HCT116 (cell line): Measurements from ENCODE around the gene TIGD2. TPM values are rescaled to one million over a fixed set of nuclear protein-coding genes. Genes with fewer than 3 reads are reported as not detected.

Experiments
- ATAC-seq: fragments of 200-7000 bp; cut with Tn5 transposase; 2 replicates; pipeline ENCODE4 v1.9.1; 2020; ENCODE audit warnings: mild to moderate bottlenecking, moderate library complexity
- BruUV-seq: library from RNA; stranded (reverse); fragments of 400-500 nt; replicated peaks from 2 replicates; lab custom pipeline; 2021; lab: Mats Ljungman, UMichigan
- CTCF ChIA-PET: fragments of 300-600 bp; sonication (Branson Sonifier 250); formaldehyde crosslinking; loops from one replicate; lab custom pipeline; 2021; ENCODE audit warnings: antibody characterized with exemption; lab: Charles Lee
- POLR2A ChIA-PET: fragments of 300-600, 350-600 bp; sonication (Branson Sonifier 250); formaldehyde crosslinking; loops from one replicate; lab custom pipeline; 2021; ENCODE audit warnings: antibody characterized with exemption; lab: Charles Lee
- RAD21 ChIA-PET, 2 experiments: fragments of 300-600 bp; sonication (Branson Sonifier 250); formaldehyde crosslinking; loops; one replicate each; lab custom pipeline; 2023; ENCODE audit warnings: low total read pairs in 2 of 2; ENCODE audit not compliant: uncharacterized antibody in 2 of 2, unreplicated experiment in 2 of 2, low non-redundant PET in 1 of 2; lab: Charles Lee
- DNase-seq: peaks from one replicate; pipeline ENCODE4 v3.0.0-alpha.2; 2010; ENCODE audit warnings: low read depth, low spot score
- H2AFZ ChIP-seq: fragments of 200-600 bp; shearing (Covaris generic), sonication (generic); 2 replicates; pipeline ENCODE4 v1.6.1; 2017; ENCODE audit warnings: low read depth, mixed run types, mixed read lengths, antibody characterized with exemption, low read length; ENCODE audit not compliant: poor library complexity, severe bottlenecking
- H3K27ac ChIP-seq: 2 replicates; pipeline ENCODE4 v1.5.1; 2012; ENCODE audit warnings: low read depth, low read length
- H3K27me3 ChIP-seq: fragments of 200-600 bp; sonication (generic); 2 replicates; pipeline ENCODE4 v1.6.1; 2016; ENCODE audit warnings: mixed run types, low read length, mixed read lengths; ENCODE audit not compliant: insufficient read depth
- H3K36me3 ChIP-seq, 2 experiments: fragments of 200-500 bp in 1 of 2; fragments of 200-600 bp in 1 of 2; sonication (Bioruptor generic) in 1 of 2; sonication (generic) in 1 of 2; 2 replicates each; pipeline versions ENCODE4 v1.5.1 to v1.6.1; 2014 to 2016; ENCODE audit warnings: low read length in 2 of 2, inconsistent platforms in 1 of 2, mixed read lengths in 1 of 2, mixed run types in 1 of 2; ENCODE audit not compliant: insufficient read depth in 2 of 2, control insufficient read depth in 1 of 2
- H3K4me1 ChIP-seq, 2 experiments: fragments of 200-600 bp in 1 of 2; sonication (generic) in 1 of 2; 2 replicates each; pipeline versions ENCODE4 v1.5.1 to v1.6.1; 2012 to 2017; ENCODE audit warnings: low read length in 2 of 2, inconsistent platforms in 1 of 2, mild to moderate bottlenecking in 1 of 2, mixed read lengths in 1 of 2, mixed run types in 1 of 2, moderate library complexity in 1 of 2; ENCODE audit not compliant: insufficient read depth in 2 of 2, control insufficient read depth in 1 of 2
- H3K4me2 ChIP-seq: fragments of 200-600 bp; sonication (generic); 2 replicates; pipeline ENCODE4 v1.6.1; 2017; ENCODE audit warnings: mixed run types, low read length, mixed read lengths
- H3K4me3 ChIP-seq, 2 experiments: fragments of 200-600 bp in 1 of 2; sonication (generic) in 1 of 2; replicated peaks in 1 of 2; 2 replicates each; pipeline ENCODE4 v1.5.1; 2011 to 2016; ENCODE audit warnings: low read length in 2 of 2, control low read depth in 1 of 2, low read depth in 1 of 2, mild to moderate bottlenecking in 1 of 2, mixed read lengths in 1 of 2, mixed run types in 1 of 2
- H3K79me2 ChIP-seq: fragments of 200-600 bp; sonication (generic); 2 replicates; pipeline ENCODE4 v1.6.1; 2017; ENCODE audit warnings: mild to moderate bottlenecking, mixed run types, low read length, moderate library complexity, mixed read lengths; ENCODE audit not compliant: insufficient read depth
- H3K9ac ChIP-seq: fragments of 200-600 bp; sonication (generic); 2 replicates; pipeline ENCODE4 v1.6.1; 2016; ENCODE audit warnings: low read length, mixed read lengths
- H3K9me2 ChIP-seq: fragments of 200-600 bp; sonication (generic), shearing (Covaris generic); 2 replicates; pipeline ENCODE4 v1.6.1; 2017; ENCODE audit warnings: mixed run types, mild to moderate bottlenecking, moderate library complexity; ENCODE audit not compliant: insufficient read depth
- H3K9me3 ChIP-seq, 2 experiments: fragments of 200-500 bp in 1 of 2; fragments of 200-600 bp in 1 of 2; sonication (Bioruptor generic) in 1 of 2; sonication (generic) in 1 of 2; 2 replicates each; pipeline ENCODE4 v1.6.1; 2014 to 2017; ENCODE audit warnings: low read length in 2 of 2, mixed read lengths in 2 of 2, inconsistent platforms in 1 of 2, low read depth in 1 of 2, mild to moderate bottlenecking in 1 of 2, mixed run types in 1 of 2, moderate library complexity in 1 of 2; ENCODE audit not compliant: control insufficient read depth in 1 of 2, insufficient read depth in 1 of 2
- H4K20me1 ChIP-seq: fragments of 200-600 bp; sonication (generic), shearing (Covaris generic); 2 replicates; pipeline ENCODE4 v1.6.1; 2017; ENCODE audit warnings: mixed run types, mild to moderate bottlenecking, moderate library complexity; ENCODE audit not compliant: insufficient read depth
- ATF3 ChIP-seq: IDR thresholded peaks from 2 replicates; pipeline ENCODE4 v1.6.1; 2012
- CBX3 ChIP-seq: IDR thresholded peaks from 2 replicates; pipeline ENCODE4 v1.6.1; 2012; ENCODE audit warnings: low read depth
- CEBPB ChIP-seq: IDR thresholded peaks from 2 replicates; pipeline ENCODE4 v1.6.1; 2012; ENCODE audit warnings: low read depth
- CTCF ChIP-seq, 3 experiments: fragments of 200-600 bp in 1 of 3; sonication (generic) in 1 of 3; IDR thresholded peaks in 2 of 3; conservative IDR thresholded peaks in 1 of 3; 2 replicates each; pipeline ENCODE4 v1.5.1; 2012 to 2017; ENCODE audit warnings: low read depth in 2 of 3, low read length in 2 of 3, antibody characterized with exemption in 1 of 3, borderline replicate concordance in 1 of 3, control low read depth in 1 of 3, mild to moderate bottlenecking in 1 of 3, mixed read lengths in 1 of 3, mixed run types in 1 of 3, moderate library complexity in 1 of 3; ENCODE audit not compliant: insufficient read depth in 1 of 3
- FOSL1 ChIP-seq: IDR thresholded peaks from 2 replicates; pipeline ENCODE4 v1.6.1; 2012; ENCODE audit warnings: low read depth
- POLR2A ChIP-seq: IDR thresholded peaks from 2 replicates; pipeline ENCODE4 v1.7.0; 2011; ENCODE audit warnings: borderline replicate concordance; ENCODE audit not compliant: insufficient read depth, insufficient read length; ENCODE audit errors: extremely low read depth
- RAD21 ChIP-seq: IDR thresholded peaks from 2 replicates; pipeline ENCODE4 v1.6.1; 2012; ENCODE audit warnings: low read depth, mild to moderate bottlenecking
- YY1 ChIP-seq: IDR thresholded peaks from 2 replicates; pipeline ENCODE4 v1.6.1; 2011; ENCODE audit warnings: low read length, low read depth, moderate library complexity, mild to moderate bottlenecking; ENCODE audit not compliant: insufficient replicate concordance; ENCODE audit errors: extremely low read depth
- ZNF274 ChIP-seq: fragments of 200-500 bp; sonication (Bioruptor generic); IDR thresholded peaks from 2 replicates; pipeline ENCODE4 v1.6.1; 2014; ENCODE audit warnings: mild to moderate bottlenecking, low read depth, low read length, inconsistent platforms
- intact Hi-C: fragments of 100-400 bp; cut with micrococcal nuclease; formaldehyde crosslinking; loops from 2 replicates; pipeline ENCODE4 v1.10.0; 2022
- total RNA-seq: library from RNA; stranded (reverse); gene quantifications from one replicate; pipeline ENCODE4 v1.2.1, GENCODE V29; 2021; ENCODE audit not compliant: unreplicated experiment
- TF ChIP-seq, protein P1 (sequence below): IDR thresholded peaks from 2 replicates; pipeline ENCODE4 v1.6.1; 2012; ENCODE audit warnings: low read depth

Gene TIGD2
- total RNA-seq, 1 experiment from 2014 or later = 10.3 TPM

- TF ChIP-seq, protein P1, sequence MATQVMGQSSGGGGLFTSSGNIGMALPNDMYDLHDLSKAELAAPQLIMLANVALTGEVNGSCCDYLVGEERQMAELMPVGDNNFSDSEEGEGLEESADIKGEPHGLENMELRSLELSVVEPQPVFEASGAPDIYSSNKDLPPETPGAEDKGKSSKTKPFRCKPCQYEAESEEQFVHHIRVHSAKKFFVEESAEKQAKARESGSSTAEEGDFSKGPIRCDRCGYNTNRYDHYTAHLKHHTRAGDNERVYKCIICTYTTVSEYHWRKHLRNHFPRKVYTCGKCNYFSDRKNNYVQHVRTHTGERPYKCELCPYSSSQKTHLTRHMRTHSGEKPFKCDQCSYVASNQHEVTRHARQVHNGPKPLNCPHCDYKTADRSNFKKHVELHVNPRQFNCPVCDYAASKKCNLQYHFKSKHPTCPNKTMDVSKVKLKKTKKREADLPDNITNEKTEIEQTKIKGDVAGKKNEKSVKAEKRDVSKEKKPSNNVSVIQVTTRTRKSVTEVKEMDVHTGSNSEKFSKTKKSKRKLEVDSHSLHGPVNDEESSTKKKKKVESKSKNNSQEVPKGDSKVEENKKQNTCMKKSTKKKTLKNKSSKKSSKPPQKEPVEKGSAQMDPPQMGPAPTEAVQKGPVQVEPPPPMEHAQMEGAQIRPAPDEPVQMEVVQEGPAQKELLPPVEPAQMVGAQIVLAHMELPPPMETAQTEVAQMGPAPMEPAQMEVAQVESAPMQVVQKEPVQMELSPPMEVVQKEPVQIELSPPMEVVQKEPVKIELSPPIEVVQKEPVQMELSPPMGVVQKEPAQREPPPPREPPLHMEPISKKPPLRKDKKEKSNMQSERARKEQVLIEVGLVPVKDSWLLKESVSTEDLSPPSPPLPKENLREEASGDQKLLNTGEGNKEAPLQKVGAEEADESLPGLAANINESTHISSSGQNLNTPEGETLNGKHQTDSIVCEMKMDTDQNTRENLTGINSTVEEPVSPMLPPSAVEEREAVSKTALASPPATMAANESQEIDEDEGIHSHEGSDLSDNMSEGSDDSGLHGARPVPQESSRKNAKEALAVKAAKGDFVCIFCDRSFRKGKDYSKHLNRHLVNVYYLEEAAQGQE = no peak
- TF ChIP-seq CTCF (IDR thresholded peaks at IDR 0.05 in 2 of 3, conservative IDR thresholded peaks at IDR 0.05 in 1 of 3; ENCODE audit: borderline replicate concordance in 1 of 3, insufficient read depth in 1 of 3, low read depth in 2 of 3, low read length in 2 of 3) (no peak), RAD21 (no peak)
Measured at GRCh38 chr4:89078300-89078699, 33.0 kb upstream of the TIGD2 start (continued).

- Histone ChIP-seq H3K27ac (no peak overlapping the region), H3K27me3 (no peaks in the 10 kb centered on the region), H3K4me2 (no peak overlapping the region), H3K4me3 (no peak overlapping the region), H3K36me3 (no peaks in the 10 kb centered on the region), H3K9me3 (no peaks in the 10 kb centered on the region), H4K20me1 (no peaks in the 10 kb centered on the region), H3K9me2 (no peaks in the 10 kb centered on the region), H3K4me1 (no peaks in the 10 kb centered on the region), H3K79me2 (no peaks in the 10 kb centered on the region), H3K9ac (no peak overlapping the region), H2AFZ (no peak overlapping the region)
- CTCF ChIA-PET = no interaction called here
- ATAC-seq (no peak), DNase-seq (no peak)
- no TSS peak for BruUV-seq
- intact Hi-C loops = no loop called here
- RAD21 ChIA-PET = no interaction called here
- POLR2A ChIA-PET = no interaction called here
- TF ChIP-seq CBX3 (no peak), FOSL1 (no peak), ATF3 (no peak), YY1 (no peak), CEBPB (no peak), ZNF274 (no peak), POLR2A (no peak), CTCF (IDR thresholded peaks at IDR 0.05 in 2 of 3, conservative IDR thresholded peaks at IDR 0.05 in 1 of 3; ENCODE audit: borderline replicate concordance in 1 of 3, insufficient read depth in 1 of 3, low read depth in 2 of 3, low read length in 2 of 3) (no peak)
- TF ChIP-seq, protein P1 = no peak
Measured at GRCh38 chr4:89099034-89099433, 12.3 kb upstream of the TIGD2 start.
